WERI-Rb-1 (cell line): ENCODE results near the gene RGR.

Source experiments
- DNase-seq: peaks from one replicate; pipeline ENCODE4 v3.0.0-alpha.2; 2020
- H3K27ac ChIP-seq: fragments of 250-450 bp; sonication (Bioruptor Pico); 2 replicates; pipeline ENCODE4 v1.5.1; 2020; ENCODE audit warnings: mild to moderate bottlenecking, moderate library complexity
- H3K27me3 ChIP-seq: fragments of 250-450 bp; sonication (Bioruptor Pico); 2 replicates; pipeline ENCODE4 v1.5.1; 2021; ENCODE audit warnings: mild to moderate bottlenecking, low read depth, moderate library complexity; ENCODE audit not compliant: insufficient read depth, severe bottlenecking
- H3K36me3 ChIP-seq: fragments of 250-450 bp; sonication (Bioruptor Pico); 2 replicates; pipeline ENCODE4 v1.5.1; 2020; ENCODE audit warnings: mild to moderate bottlenecking, moderate library complexity
- H3K4me3 ChIP-seq: 2 replicates; pipeline ENCODE4 v1.5.1; 2011; ENCODE audit warnings: low read depth, mild to moderate bottlenecking, control low read depth, low read length
- H3K9me3 ChIP-seq: fragments of 250-450 bp; sonication (Bioruptor Pico); 2 replicates; pipeline ENCODE4 v1.5.1; 2021; ENCODE audit warnings: mild to moderate bottlenecking, moderate library complexity; ENCODE audit not compliant: severe bottlenecking
- CTCF ChIP-seq: IDR thresholded peaks from 2 replicates; pipeline ENCODE4 v1.5.1; 2011; ENCODE audit warnings: low read depth, mild to moderate bottlenecking, control low read depth, inconsistent platforms, low read length

RGR gene

GRCh38 chr10:84200537-84201243, 44.2 kb upstream of the RGR start:
- no peak overlapping the region for H3K27ac ChIP-seq
- no peak overlapping the region for H3K4me3 ChIP-seq
- H3K27me3 ChIP-seq = no peaks in the 10 kb centered on the region
- DNase-seq = no peak
- TF ChIP-seq CTCF = no peak
- peaks cover 89% of the 10 kb centered on the region for H3K36me3 ChIP-seq
- no peaks in the 10 kb centered on the region for H3K9me3 ChIP-seq

- peak; percentile 30 for DNase-seq
- peaks cover 93% of the 10 kb centered on the region for H3K36me3 ChIP-seq
- peak; percentile 32 for TF ChIP-seq CTCF
Observed at GRCh38 chr10:84201244-84201606, 43.6 kb upstream of the RGR start.

GRCh38 chr10:84201682-84202081, 43.2 kb upstream of the RGR start:
- no peak for DNase-seq
- Histone ChIP-seq H3K9me3 (no peaks in the 10 kb centered on the region), H3K27me3 (no peaks in the 10 kb centered on the region), H3K27ac (no peak overlapping the region), H3K36me3 (peaks cover 93% of the 10 kb centered on the region), H3K4me3 (no peak overlapping the region)
- no peak for TF ChIP-seq CTCF

More at GRCh38 chr10:84201244-84201606, 43.6 kb upstream of the RGR start:
- H3K27me3 ChIP-seq = no peaks in the 10 kb centered on the region
- no peak overlapping the region for H3K27ac ChIP-seq
- H3K9me3 ChIP-seq = no peaks in the 10 kb centered on the region
- H3K4me3 ChIP-seq = no peak overlapping the region

GRCh38 chr10:84202349-84202748, 42.5 kb upstream of the RGR start:
- Histone ChIP-seq H3K27me3 (no peaks in the 10 kb centered on the region), H3K27ac (no peak overlapping the region), H3K4me3 (no peak overlapping the region), H3K9me3 (no peaks in the 10 kb centered on the region), H3K36me3 (peaks cover 93% of the 10 kb centered on the region)
- no peak for DNase-seq
- TF ChIP-seq CTCF = 0 out of 2 replicates have a peak, but pooled peaks have one; percentile 11

- Histone ChIP-seq H3K27me3 (no peaks in the 10 kb centered on the region), H3K4me3 (no peak overlapping the region), H3K27ac (no peak overlapping the region), H3K36me3 (peaks cover 96% of the 10 kb centered on the region), H3K9me3 (no peaks in the 10 kb centered on the region)
- TF ChIP-seq CTCF = peak; percentile 96
- peak; percentile 61 for DNase-seq
Observed at GRCh38 chr10:84204122-84204521, 40.7 kb upstream of the RGR start.

GRCh38 chr10:84204610-84205009, 40.2 kb upstream of the RGR start:
- Histone ChIP-seq H3K9me3 (no peaks in the 10 kb centered on the region), H3K4me3 (no peak overlapping the region)
- no peak for TF ChIP-seq CTCF

More at GRCh38 chr10:84204610-84205009, 40.2 kb upstream of the RGR start:
- no peaks in the 10 kb centered on the region for H3K27me3 ChIP-seq
- DNase-seq = no peak
- H3K27ac ChIP-seq = no peak overlapping the region
- peaks cover 95% of the 10 kb centered on the region for H3K36me3 ChIP-seq
